ENCODE results near the gene AFP. TPM values are rescaled to one million over a fixed set of nuclear protein-coding genes. Genes with fewer than 3 reads are reported as not detected.
"Not testable (repeated sequence)": the region's sequence is repeated elsewhere in the genome, so short reads cannot be mapped to it uniquely, and the experiment has no call there.

Gene AFP
- total RNA-seq: not detected
- polyA plus RNA-seq: not detected

DNA sequence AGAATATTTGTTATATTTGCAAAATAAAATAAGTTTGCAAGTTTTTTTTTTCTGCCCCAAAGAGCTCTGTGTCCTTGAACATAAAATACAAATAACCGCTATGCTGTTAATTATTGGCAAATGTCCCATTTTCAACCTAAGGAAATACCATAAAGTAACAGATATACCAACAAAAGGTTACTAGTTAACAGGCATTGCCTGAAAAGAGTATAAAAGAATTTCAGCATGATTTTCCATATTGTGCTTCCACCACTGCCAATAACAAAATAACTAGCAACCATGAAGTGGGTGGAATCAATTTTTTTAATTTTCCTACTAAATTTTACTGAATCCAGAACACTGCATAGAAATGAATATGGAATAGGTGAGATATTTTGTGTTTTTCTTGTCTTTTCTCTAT is at the start of gene AFP:
TSS of gene AFP (plus strand) at position 238 of the 400 bp plus-strand sequence. CDS start at position 280, 42 bp downstream.
- DNase-seq: no peak
- Histone ChIP-seq H3K27ac (no peak within 1 kb of the TSS), H3K4me3 (no peak within 1 kb of the TSS), H3K36me3 (no peaks in the 10 kb centered on the region), H3K27me3 (no peaks in the 10 kb centered on the region), H3K4me1 (no peaks in the 10 kb centered on the region), H3K9me3 (no peaks in the 10 kb centered on the region)
- intact Hi-C loops (cut with DNase I): no loop called here
- 85 to 95% methylated on average over 1 of the region's 1 CpG for WGBS, 2 donors
- TF ChIP-seq EP300 (IDR thresholded peaks at IDR 0.05) (no peak), POLR2AphosphoS5 (IDR thresholded peaks at IDR 0.05) (no peak), POLR2A (IDR thresholded peaks at IDR 0.05) (no peak)
- TF ChIP-seq, protein P1, sequence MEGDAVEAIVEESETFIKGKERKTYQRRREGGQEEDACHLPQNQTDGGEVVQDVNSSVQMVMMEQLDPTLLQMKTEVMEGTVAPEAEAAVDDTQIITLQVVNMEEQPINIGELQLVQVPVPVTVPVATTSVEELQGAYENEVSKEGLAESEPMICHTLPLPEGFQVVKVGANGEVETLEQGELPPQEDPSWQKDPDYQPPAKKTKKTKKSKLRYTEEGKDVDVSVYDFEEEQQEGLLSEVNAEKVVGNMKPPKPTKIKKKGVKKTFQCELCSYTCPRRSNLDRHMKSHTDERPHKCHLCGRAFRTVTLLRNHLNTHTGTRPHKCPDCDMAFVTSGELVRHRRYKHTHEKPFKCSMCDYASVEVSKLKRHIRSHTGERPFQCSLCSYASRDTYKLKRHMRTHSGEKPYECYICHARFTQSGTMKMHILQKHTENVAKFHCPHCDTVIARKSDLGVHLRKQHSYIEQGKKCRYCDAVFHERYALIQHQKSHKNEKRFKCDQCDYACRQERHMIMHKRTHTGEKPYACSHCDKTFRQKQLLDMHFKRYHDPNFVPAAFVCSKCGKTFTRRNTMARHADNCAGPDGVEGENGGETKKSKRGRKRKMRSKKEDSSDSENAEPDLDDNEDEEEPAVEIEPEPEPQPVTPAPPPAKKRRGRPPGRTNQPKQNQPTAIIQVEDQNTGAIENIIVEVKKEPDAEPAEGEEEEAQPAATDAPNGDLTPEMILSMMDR (IDR thresholded peaks at IDR 0.05): no peak

- H3K36me3 ChIP-seq: no peaks in the 10 kb centered on the region
- H3K27ac ChIP-seq: no peak overlapping the region
- no peak overlapping the region for H3K4me3 ChIP-seq
- intact Hi-C loops (cut with DNase I): no loop called here
- no peak for DNase-seq
- no peaks in the 10 kb centered on the region for H3K27me3 ChIP-seq
- no peaks in the 10 kb centered on the region for H3K9me3 ChIP-seq
- TF ChIP-seq, protein P1 (IDR thresholded peaks at IDR 0.05): no peak
- TF ChIP-seq EP300 (IDR thresholded peaks at IDR 0.05): no peak
- TF ChIP-seq POLR2A (IDR thresholded peaks at IDR 0.05): no peak
- no peak for TF ChIP-seq POLR2AphosphoS5 (IDR thresholded peaks at IDR 0.05)
- no peaks in the 10 kb centered on the region for H3K4me1 ChIP-seq
Measured at GRCh38 chr4:73387552-73387951, 48.5 kb upstream of the AFP start.

GRCh38 chr4:73388887-73389286 is 47.1 kb upstream of the AFP start:
- H3K9me3 ChIP-seq: no peaks in the 10 kb centered on the region
- H3K4me3 ChIP-seq: no peak overlapping the region
- WGBS, 2 donors: 86 to 88% methylated on average over 1 of the region's 1 CpG
- intact Hi-C loops (cut with DNase I): no loop called here
- H3K36me3 ChIP-seq: no peaks in the 10 kb centered on the region
- no peaks in the 10 kb centered on the region for H3K4me1 ChIP-seq
- no peak for TF ChIP-seq POLR2A (IDR thresholded peaks at IDR 0.05)
- no peak for TF ChIP-seq POLR2AphosphoS5 (IDR thresholded peaks at IDR 0.05)
- no peak for TF ChIP-seq EP300 (IDR thresholded peaks at IDR 0.05)
- TF ChIP-seq, protein P1 (IDR thresholded peaks at IDR 0.05): no peak
- DNase-seq: no peak
- no peaks in the 10 kb centered on the region for H3K27me3 ChIP-seq
- no peak overlapping the region for H3K27ac ChIP-seq

DNA sequence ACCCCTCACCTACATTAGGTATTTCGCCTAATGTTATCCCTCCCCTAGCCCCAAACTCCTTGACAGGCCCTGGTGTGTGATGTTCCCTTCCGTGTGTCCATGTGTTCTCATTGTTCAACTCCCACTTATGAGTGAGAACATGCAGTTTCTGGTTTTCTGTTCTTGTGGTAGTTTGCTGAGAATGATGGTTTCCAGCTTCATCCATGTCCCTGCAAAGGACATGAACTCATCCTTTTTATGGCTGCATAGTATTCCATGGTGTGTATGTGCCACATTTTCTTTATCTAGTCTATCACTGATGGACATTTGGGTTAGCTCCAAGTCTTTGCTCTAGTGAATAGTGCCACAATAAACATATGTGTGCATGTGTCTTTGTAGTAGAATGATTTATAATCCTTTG is 46.4 kb upstream of the AFP start:
- WGBS, 2 donors: 95 to 96% methylated on average over 2 of the region's 2 CpGs
- DNase-seq; H3K27me3 ChIP-seq; intact Hi-C loops (cut with DNase I); H3K4me1 ChIP-seq; H3K36me3 ChIP-seq; H3K4me3 ChIP-seq; H3K27ac ChIP-seq; H3K9me3 ChIP-seq: not testable (repeated sequence)

- Histone ChIP-seq H3K4me3 (no peak overlapping the region), H3K27me3 (no peaks in the 10 kb centered on the region), H3K27ac (no peak overlapping the region), H3K36me3 (no peaks in the 10 kb centered on the region), H3K9me3 (no peaks in the 10 kb centered on the region), H3K4me1 (no peaks in the 10 kb centered on the region)
- TF ChIP-seq, protein P1 (IDR thresholded peaks at IDR 0.05): no peak
- no peak for TF ChIP-seq EP300 (IDR thresholded peaks at IDR 0.05)
- no peak for TF ChIP-seq POLR2AphosphoS5 (IDR thresholded peaks at IDR 0.05)
- TF ChIP-seq POLR2A (IDR thresholded peaks at IDR 0.05): no peak
- intact Hi-C loops (cut with DNase I): no loop called here
- DNase-seq: no peak
Measured at GRCh38 chr4:73391774-73392173, 44.2 kb upstream of the AFP start.
